Psoas muscle (tissue), 8 donors: ENCODE data around the gene SSBP4. TPM values are rescaled to one million over a fixed set of nuclear protein-coding genes. Genes with fewer than 3 reads are reported as not detected.

Source experiments
- ATAC-seq, 4 donors: fragments of 200-7000 bp; cut with Tn5 transposase; one replicate each; pipeline ENCODE4 v1.9.1; 2020; ENCODE audit warnings: moderate library complexity in 3 of 4, mild to moderate bottlenecking in 2 of 4
- DNase-seq, 2 donors: peaks; one replicate each; pipeline ENCODE4 v3.0.0-alpha.2; 2020
- H3K27ac ChIP-seq: fragments of 200-600 bp; one replicate; pipeline ENCODE4 v1.8.0; 2022
- H3K27me3 ChIP-seq, 3 donors: fragments of 200-600 bp in 1 of 3; one replicate each; pipeline versions ENCODE4 v1.6.1 to v1.8.0; 2013 to 2022; ENCODE audit warnings: low read length in 2 of 3, mild to moderate bottlenecking in 2 of 3, moderate library complexity in 1 of 3; ENCODE audit not compliant: insufficient read depth in 3 of 3
- H3K36me3 ChIP-seq, 2 donors: fragments of 200-600 bp in 1 of 2; one replicate each; pipeline versions ENCODE4 v1.6.1 to v1.8.0; 2013 to 2022; ENCODE audit warnings: low read depth in 1 of 2, mild to moderate bottlenecking in 1 of 2, moderate library complexity in 1 of 2; ENCODE audit not compliant: insufficient read depth in 1 of 2
- H3K4me1 ChIP-seq: fragments of 200-600 bp; one replicate; pipeline ENCODE4 v1.8.0; 2022
- H3K4me3 ChIP-seq: fragments of 200-600 bp; one replicate; pipeline ENCODE4 v1.8.0; 2022; ENCODE audit warnings: mild to moderate bottlenecking
- H3K9me3 ChIP-seq: fragments of 200-600 bp; one replicate; pipeline ENCODE4 v1.8.0; 2022
- WGBS, 3 donors: extraction: QIAGEN DNeasy Blood & Tissue Kit; methylation state at CpG; one replicate each; pipeline versions ENCODE4 v1.1.6 to v1.1.7; 2013; 5-methylcytosine and 5-hydroxymethylcytosine counted together
- intact Hi-C, 2 donors: fragments of 100-400 bp; cut with DNase I; formaldehyde crosslinking; loops; one replicate each; pipeline versions ENCODE4 v1.11.0 to v1.14.2; 2022
- polyA plus RNA-seq, 3 donors: library from polyadenylated mRNA; stranded (reverse); fragments of 200-250 nt; gene quantifications; one replicate each; pipeline ENCODE4 v1.2.3, GENCODE V29; 2013
- total RNA-seq, 4 donors: library from RNA; stranded (reverse); fragmentation: NEBNext Ultra II Directional in 2 of 4; extraction: Animal tissue kit (Norgen Biotek cat#: 25700) in 2 of 4; gene quantifications; one replicate each; pipeline versions ENCODE4 v1.2.1 to v1.2.4, GENCODE V29; 2021 to 2023
- TF ChIP-seq, protein P1 (sequence below): fragments of 200-600 bp; IDR thresholded peaks from one replicate; pipeline ENCODE4 v1.8.0; 2022; ENCODE audit warnings: antibody characterized with exemption
- donor health status: healthy with polysubstance abuse.
- donor health status: DM: no; HTN: no; CAD: no; lungs with moderate emphysema.
- donor health status: Bipolar disorder and iron deficiency.
- donor health status: healthy.
- donor health status: DM: yes; HTN: yes; CAD: no.
- donor health status: DM: no; HTN: no; CAD: no.
- donor health status: DM: no; HTN: no; CAD: no.
- donor health status: DM: yes; HTN: yes; CAD: no.

Gene SSBP4
- total and polyA plus RNA-seq, 7 donors = 25.8 to 46.1 (median 29.3) TPM

DNA sequence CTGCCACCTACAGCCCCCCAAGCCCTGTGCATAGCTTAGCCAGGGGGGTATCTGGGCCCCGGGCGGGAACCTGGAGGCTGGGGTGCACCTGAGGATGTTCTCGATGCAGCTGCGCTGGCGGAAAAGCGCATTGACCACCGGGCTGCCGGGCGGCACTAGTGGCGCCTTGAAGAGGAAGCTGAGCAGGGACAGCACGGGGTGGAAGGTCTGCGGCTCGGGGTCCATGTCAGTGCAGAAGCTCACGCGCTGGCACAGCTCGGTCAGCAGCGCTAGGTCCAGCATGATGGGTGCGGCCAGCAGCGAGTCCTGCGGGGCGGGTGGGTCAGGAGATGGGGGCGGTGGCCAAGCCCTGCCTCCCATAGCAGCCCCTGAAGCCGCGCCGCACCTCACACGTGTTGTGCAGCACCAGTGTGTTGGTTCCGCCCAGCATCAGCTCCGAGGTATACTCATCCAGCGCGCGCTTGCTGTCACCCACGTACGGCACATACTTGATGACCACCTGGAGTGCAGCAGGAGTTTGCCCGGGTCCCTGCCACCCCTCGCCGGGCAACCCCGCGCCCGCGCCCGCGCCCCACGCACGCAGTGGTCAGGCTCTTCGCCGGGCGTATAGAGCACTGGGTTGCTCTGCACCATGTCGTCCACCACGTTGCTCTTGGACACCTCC, 16.1 kb downstream of the SSBP4 start:
- intact Hi-C loops = no loop called here
- Histone ChIP-seq H3K9me3 (no peaks in the 10 kb centered on the region), H3K4me3 (no peak overlapping the region), H3K4me1 (peaks cover 18% of the 10 kb centered on the region), H3K27me3 (peaks cover 0 to 13% (median 1%) of the 10 kb centered on the region in 3 donors), H3K27ac (no peak overlapping the region), H3K36me3 (no peaks in the 10 kb centered on the region)
- peak in 1 of 2 donors; percentile 56 for DNase-seq
- TF ChIP-seq, protein P1, sequence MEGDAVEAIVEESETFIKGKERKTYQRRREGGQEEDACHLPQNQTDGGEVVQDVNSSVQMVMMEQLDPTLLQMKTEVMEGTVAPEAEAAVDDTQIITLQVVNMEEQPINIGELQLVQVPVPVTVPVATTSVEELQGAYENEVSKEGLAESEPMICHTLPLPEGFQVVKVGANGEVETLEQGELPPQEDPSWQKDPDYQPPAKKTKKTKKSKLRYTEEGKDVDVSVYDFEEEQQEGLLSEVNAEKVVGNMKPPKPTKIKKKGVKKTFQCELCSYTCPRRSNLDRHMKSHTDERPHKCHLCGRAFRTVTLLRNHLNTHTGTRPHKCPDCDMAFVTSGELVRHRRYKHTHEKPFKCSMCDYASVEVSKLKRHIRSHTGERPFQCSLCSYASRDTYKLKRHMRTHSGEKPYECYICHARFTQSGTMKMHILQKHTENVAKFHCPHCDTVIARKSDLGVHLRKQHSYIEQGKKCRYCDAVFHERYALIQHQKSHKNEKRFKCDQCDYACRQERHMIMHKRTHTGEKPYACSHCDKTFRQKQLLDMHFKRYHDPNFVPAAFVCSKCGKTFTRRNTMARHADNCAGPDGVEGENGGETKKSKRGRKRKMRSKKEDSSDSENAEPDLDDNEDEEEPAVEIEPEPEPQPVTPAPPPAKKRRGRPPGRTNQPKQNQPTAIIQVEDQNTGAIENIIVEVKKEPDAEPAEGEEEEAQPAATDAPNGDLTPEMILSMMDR = no peak
- ATAC-seq = no peak
- 93 to 95% (median 94%) methylated on average over 48 to 49 of the region's 49 CpGs for WGBS, 3 donors

DNA sequence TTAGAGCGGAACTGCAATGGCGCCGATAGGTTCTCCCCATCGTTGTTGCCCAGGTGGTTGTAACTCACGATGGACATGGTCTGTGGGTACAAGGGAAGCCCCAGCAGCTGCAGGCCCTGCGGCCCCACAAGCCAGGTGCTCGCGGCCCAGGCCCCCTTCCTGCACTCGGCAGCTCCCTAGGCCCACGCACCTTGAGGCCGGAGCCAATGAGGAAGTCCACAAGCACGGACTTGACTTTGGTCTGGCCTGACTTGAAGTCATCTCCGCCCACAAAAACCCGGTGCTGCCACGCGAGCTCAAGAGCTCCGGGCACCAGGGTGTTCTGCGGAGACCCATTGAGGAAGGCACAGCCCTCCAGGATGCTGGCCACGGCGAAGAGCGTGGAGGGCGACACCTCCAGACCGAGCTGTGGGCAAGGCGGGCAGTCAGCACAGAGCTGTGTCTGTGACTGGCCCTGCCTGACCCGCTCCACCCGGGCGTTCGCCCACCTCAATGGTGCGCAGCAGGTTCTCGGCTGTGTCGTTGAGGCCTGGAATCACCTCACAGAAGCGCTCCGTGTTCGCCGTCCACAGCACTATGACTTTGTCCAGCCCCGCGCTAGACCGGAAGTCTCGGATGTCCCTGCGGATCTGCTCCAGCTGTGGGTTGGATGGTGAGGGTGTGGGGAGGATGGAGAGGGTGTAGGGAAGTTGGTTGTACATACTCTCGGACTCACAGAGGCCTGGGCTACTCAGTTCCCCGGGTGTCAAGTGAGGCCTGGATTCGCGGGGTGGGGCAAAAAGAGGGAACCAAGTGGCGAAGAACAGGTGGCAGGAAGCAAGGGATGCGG, 16.9 kb downstream of the SSBP4 start:
- TF ChIP-seq, protein P1 = no peak
- WGBS, 3 donors = 84 to 87% (median 85%) methylated on average over 46 of the region's 46 CpGs
- no peak overlapping the region for H3K4me3 ChIP-seq

DNA sequence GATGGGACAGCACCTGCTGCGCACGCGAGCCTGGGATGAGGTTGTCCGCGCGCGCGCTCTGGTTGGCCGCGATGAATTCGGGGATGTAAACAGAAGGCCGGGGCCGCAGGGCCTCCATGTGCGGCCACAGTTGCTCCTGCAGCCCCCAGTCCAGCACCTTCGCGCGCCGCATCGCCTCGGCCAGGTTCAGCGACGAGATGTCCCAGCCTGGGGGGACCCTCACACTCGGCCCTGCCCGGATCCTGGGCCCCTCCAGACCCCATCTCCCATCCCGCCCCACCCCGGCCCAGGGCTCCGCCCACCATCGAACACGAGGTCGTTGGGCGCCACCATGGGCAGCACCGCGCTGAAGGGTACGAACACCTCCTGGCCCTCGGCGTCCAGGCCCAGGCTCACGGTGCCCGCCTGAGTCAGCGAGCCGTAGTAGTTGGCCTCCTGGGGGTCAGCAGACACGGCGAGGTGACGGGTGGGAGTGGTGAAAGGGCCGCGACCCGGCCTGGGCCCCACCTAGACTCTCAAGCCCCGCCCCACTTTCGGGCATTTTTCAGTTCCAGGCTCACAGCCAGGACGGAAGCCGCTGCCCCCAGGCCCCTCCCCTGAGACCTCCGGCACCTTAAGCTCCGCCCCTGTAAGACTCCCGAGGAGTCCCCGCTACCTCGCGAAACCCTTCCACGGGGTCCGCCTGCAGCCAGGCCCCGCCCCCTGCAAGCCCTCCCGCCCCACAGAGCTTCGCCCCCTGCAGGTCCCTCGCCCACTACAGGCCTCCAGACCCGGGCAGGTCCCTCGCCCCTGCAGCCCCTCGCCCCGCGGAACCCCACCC, 17.7 kb downstream of the SSBP4 start:
- peaks cover 0 to 13% (median 6%) of the 10 kb centered on the region in 3 donors for H3K27me3 ChIP-seq
- H3K36me3 ChIP-seq = no peaks in the 10 kb centered on the region
- peak; percentile 8 to 21 (median 10) for ATAC-seq
- H3K27ac ChIP-seq = peak overlapping the region; percentile 9
- DNase-seq = peak; percentile 74 to 83
- TF ChIP-seq, protein P1 = no peak
- no peaks in the 10 kb centered on the region for H3K9me3 ChIP-seq
- H3K4me1 ChIP-seq = peaks cover 18% of the 10 kb centered on the region
- WGBS, 3 donors = 24 to 34% (median 31%) methylated on average over 53 to 67 of the region's 67 CpGs
- intact Hi-C loops = no loop called here
- peak overlapping the region; percentile 68 for H3K4me3 ChIP-seq

More for the DNA sequence above, 16.9 kb downstream of the SSBP4 start:
- Histone ChIP-seq H3K27me3 (peaks cover 0 to 13% (median 6%) of the 10 kb centered on the region in 3 donors), H3K4me1 (peaks cover 18% of the 10 kb centered on the region), H3K27ac (no peak overlapping the region), H3K9me3 (no peaks in the 10 kb centered on the region), H3K36me3 (no peaks in the 10 kb centered on the region)
- DNase-seq (peak in 1 of 2 donors; percentile 56), ATAC-seq (no peak)
- intact Hi-C loops = no loop called here

DNA sequence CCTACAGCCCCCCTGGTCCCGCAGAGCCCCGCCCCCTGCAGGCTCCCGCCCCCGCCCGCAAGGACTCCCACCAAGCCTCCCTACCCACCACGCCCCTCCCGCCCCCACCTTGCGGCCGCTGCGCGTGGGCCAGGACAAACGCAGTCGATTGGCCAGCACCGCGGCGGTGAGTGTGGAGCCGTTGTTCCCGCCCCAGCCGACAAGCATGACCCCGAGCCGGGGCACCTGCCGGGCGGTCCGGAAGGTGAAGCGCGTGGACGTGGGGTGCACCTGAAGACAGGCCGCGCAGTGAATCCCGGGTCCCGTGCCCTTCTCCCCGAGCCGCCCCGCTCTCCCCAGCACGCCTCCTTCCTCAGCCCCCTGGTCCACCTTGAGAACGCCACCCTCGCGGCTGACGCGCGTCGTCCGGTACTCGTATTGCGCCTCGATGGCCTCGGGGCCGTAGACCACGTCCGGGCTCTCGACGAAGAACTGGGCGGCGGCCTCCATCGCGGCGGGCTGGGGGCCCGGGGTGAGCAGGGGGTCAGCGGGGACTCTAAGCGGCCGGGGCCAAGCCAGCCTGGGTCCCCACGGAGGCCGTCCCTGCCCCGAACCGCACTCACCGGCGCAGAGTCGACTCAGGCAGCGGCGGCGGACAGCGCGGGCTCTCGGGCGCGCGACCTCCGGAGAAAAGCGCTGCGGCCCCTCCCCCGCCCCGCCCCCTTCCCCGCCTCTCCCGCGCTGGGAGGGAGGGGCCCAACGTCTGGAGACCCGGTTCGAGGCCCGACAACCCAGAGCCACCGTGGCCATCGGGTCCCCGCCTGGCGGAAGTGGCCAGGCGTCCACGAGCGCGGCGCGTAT, 18.5 kb downstream of the SSBP4 start, which contains the start of gene ISYNA1:
Gene ISYNA1 (minus strand): TSS at position 643 of the 840 bp plus-strand sequence. CDS start 154 bp downstream, at position 489.
- WGBS, 3 donors = 0 to 1% (median 1%) methylated on average over 55 to 99 of the region's 99 CpGs
- TF ChIP-seq, protein P1 = no peak
- peaks cover 18% of the 10 kb centered on the region for H3K4me1 ChIP-seq
- peaks cover 0 to 13% (median 6%) of the 10 kb centered on the region in 3 donors for H3K27me3 ChIP-seq
- intact Hi-C loops = no loop called here
- H3K36me3 ChIP-seq = peaks cover 0 to 3% of the 10 kb centered on the region in 2 donors
- peak within 1 kb of the TSS; percentile 68 for H3K4me3 ChIP-seq
- no peaks in the 10 kb centered on the region for H3K9me3 ChIP-seq
- peak; percentile 19 to 35 (median 21) for ATAC-seq
- DNase-seq = peak; percentile 62 to 76
- peak within 1 kb of the TSS; percentile 50 for H3K27ac ChIP-seq
